Transverse colon (tissue), 4 donors: Measurements from ENCODE around the gene APOB.

ENCODE experiments used
- CTCF ChIP-seq, 5 experiments: fragments of 200-600 bp in 3 of 5; fragments of 450-650 bp in 2 of 5; sonication (generic) in 3 of 5; IDR thresholded peaks; 1 replicate in 2 of 5; 2 replicates in 3 of 5; pipeline ENCODE4 v1.5.1; 2016 to 2017; ENCODE audit warnings: antibody characterized with exemption in 5 of 5, inconsistent platforms in 3 of 5, mild to moderate bottlenecking in 2 of 5, moderate library complexity in 1 of 5
- POLR2AphosphoS5 ChIP-seq, 3 donors: sonication (generic); formaldehyde crosslinking; IDR thresholded peaks; one replicate each; pipeline ENCODE4 v1.6.1; 2016; ENCODE audit warnings: antibody characterized with exemption in 3 of 3

GRCh38 chr2:21036708-21037670 is 6.9 kb downstream of the APOB start:
- TF ChIP-seq POLR2AphosphoS5 (IDR thresholded peaks at IDR 0.05) (no peak), CTCF (IDR thresholded peaks at IDR 0.05) (no peak)
